ENCODE results near the gene CCDC12. TPM values are rescaled to one million over a fixed set of nuclear protein-coding genes. Genes with fewer than 3 reads are reported as not detected.

Gene CCDC12
- total RNA-seq, 1 donor from 2014 or later, result 17.5 TPM

Small RNA genes within 50 kb of the gene (small RNA-seq; reads per million reads assigned to genes)
- gene AC109583.2, result not detected

Other genes starting within 250 kb of the CCDC12 start
- gene MYL3, start 113.3 kb downstream of the CCDC12 start, total RNA-seq, result not detected
- 2.3 TPM for gene PTH1R, start 99.0 kb downstream of the CCDC12 start, total RNA-seq
- gene NBEAL2, start 2.9 kb upstream of the CCDC12 start, total RNA-seq, result 3.3 TPM
- gene SETD2, start 187.4 kb upstream of the CCDC12 start, total RNA-seq, result 78.8 TPM